ENCODE measurements around the gene VTI1B.

DNA sequence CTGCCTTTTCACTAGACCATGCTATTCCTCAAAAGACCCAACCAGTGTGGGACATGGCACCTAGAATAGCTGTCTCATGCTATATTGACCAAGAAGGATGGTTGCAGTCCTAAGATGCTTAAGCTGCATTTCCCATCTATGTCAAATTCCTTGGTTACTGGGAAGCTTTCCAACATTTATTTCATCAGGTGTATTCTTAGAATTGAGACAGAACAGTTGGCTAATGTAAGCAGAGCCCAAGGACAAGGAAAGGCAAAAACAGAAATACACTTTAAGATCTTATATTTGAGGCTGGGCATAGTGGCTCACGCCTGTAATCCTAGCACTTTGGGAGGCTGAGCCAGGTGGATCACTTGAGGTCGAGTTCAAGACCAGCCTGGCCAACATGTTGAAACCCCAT, 30.0 kb downstream of the VTI1B start:
- TF ChIP-seq CTCF (IDR thresholded peaks at IDR 0.05; ENCODE audit: low read depth, low read length, poor library complexity, severe bottlenecking), result no peak
- TF ChIP-seq EZH2phosphoT487 (IDR thresholded peaks at IDR 0.05; ENCODE audit: borderline replicate concordance, low read length), result no peak

Measured in DOHH2 (cell line).